H7 (cell line): ENCODE results near the gene CTNNB1. TPM values are rescaled to one million over a fixed set of nuclear protein-coding genes. Genes with fewer than 3 reads are reported as not detected.
"Not testable (repeated sequence)": the region's sequence is repeated elsewhere in the genome, so short reads cannot be mapped to it uniquely, and the experiment has no call there.

Experiments used
- DNase-seq: peaks from one replicate; pipeline ENCODE4 v3.0.0; 2012
- H3K27me3 ChIP-seq: 2 replicates; pipeline ENCODE4 v1.6.0; 2011; ENCODE audit warnings: mild to moderate bottlenecking, low read length; ENCODE audit not compliant: control insufficient read depth, insufficient read depth
- H3K36me3 ChIP-seq: replicated peaks from 2 replicates; pipeline ENCODE4 v1.5.1; 2011; ENCODE audit warnings: low read length; ENCODE audit not compliant: control insufficient read depth, insufficient read depth
- H3K4me3 ChIP-seq: 2 replicates; pipeline ENCODE4 v1.5.1; 2011; ENCODE audit warnings: low read depth, mild to moderate bottlenecking, control low read depth, low read length, moderate library complexity; ENCODE audit not compliant: insufficient read depth
- total RNA-seq: library from RNA; depleted of rRNA; stranded (reverse); fragments of >200 nt; shearing (Covaris generic); gene quantifications from 2 replicates; pipeline ENCODE4 v1.2.3, GENCODE V29; 2014

Gene CTNNB1
- total RNA-seq, 1 experiment from 2014 or later: 740 TPM

DNA sequence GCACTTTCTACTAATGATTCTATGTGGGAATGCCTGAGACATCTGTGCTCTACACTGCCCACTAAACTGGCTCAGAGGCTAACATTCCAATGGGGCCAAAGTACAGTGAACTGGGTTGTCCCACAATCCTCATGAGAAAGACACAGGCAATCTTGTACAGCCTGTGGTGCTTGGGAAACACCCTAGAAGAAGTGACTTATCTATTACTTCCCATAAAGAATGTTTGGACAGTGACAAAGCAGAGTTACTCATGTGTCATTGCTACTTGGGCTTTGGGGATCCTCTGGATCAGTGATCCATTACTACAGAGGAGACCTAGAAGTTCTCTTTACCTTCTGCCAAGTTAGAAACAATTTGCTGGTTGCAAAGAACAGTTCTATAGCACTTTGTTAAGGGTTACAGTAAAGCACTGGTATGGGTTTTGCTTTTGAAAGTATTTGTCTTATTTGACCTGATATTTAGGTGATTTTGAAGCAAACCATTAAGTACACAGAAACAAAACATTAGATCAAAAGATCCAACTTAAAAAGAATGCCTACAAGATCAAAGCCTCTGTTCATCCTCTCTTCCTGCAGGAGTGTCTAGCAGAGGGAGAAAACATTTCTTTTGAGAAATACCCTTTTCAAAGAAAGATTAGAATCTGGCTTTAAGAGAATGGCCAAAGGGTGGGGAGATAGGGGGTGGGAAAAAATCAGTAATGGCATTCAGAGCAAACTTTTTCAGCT lies 75.8 kb downstream of the CTNNB1 start:
- Histone ChIP-seq H3K36me3 (no peaks in the 10 kb centered on the region), H3K4me3 (no peak overlapping the region), H3K27me3 (no peaks in the 10 kb centered on the region)
- DNase-seq: no peak

DNA sequence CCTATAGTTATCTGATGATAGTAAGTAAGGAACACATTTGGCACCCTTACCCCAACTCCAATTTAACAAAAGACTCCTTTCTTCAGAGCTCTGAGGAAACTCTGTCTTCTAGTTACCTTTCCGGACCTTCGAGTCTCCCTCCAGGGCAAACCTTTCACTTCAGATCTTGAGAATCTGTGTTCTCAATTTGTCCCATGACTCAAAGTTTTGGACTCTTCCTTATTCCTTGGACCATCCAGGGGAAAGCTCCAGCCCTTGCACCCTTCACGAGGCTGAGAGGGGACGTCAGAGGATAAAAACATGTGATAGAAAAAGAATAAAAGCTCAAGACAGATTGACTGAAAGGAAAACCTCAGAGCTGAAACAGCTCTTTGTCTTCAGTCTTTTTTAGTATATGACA lies 76.9 kb downstream of the CTNNB1 start:
- no peak for DNase-seq
- H3K4me3 ChIP-seq: no peak overlapping the region
- H3K27me3 ChIP-seq: no peaks in the 10 kb centered on the region
- no peaks in the 10 kb centered on the region for H3K36me3 ChIP-seq

DNA sequence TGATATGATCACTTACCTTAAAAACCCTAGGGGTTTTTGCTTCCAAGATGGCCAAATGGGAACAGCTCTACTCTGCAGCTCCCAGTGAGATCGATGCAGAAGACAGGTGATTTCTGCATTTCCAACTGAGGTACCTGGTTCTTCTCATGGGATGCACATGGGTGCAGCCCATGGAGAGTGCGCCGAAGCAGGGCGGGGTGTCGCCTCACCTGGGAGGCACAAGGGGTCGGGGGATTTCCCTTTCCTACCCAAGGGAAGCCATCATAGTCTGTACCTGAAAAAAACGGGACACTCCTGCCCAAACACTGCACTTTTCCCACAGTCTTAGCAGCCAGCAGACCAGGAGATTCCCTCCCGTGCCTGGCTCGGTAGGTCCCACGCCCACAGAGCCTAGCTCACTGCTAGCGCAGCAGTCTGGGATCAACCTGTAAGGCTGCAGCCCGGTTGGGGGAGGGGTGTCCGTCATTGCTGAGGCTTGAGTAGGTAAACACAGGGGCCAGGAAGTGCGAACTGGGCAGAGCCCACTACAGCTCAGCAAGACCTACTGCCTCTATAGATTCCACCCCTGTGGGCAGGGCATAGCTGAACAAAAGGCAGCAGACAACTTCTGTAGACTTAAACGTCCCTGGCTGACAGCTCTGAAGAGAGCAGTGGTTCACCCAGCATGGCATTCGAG lies 78.6 kb downstream of the CTNNB1 start:
- Histone ChIP-seq H3K4me3 (peak overlapping the region; percentile 20; the same call in 1 of the 2 replicates), H3K27me3 (no peaks in the 10 kb centered on the region), H3K36me3 (no peaks in the 10 kb centered on the region)
- DNase-seq: no peak

DNA sequence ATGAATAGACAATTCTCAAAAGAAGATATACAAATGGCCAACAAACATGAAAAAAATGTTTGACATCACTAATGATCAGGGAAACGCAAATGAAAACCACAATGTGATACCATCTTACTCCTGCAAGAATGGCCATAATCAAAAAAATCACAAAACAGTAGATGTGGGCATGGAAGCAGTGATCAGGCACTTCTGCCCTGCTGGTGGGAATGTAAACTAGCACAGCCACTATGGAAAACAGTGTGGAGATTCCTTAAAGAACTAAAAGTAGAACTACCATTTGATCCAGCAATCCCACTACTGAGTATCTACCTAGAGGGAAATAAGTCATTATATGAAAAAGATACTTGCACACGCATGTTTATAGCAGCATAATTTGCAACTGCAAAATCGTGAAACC lies 85.6 kb downstream of the CTNNB1 start:
- DNase-seq, H3K36me3 ChIP-seq, H3K27me3 ChIP-seq, H3K4me3 ChIP-seq: not testable (repeated sequence)

DNA sequence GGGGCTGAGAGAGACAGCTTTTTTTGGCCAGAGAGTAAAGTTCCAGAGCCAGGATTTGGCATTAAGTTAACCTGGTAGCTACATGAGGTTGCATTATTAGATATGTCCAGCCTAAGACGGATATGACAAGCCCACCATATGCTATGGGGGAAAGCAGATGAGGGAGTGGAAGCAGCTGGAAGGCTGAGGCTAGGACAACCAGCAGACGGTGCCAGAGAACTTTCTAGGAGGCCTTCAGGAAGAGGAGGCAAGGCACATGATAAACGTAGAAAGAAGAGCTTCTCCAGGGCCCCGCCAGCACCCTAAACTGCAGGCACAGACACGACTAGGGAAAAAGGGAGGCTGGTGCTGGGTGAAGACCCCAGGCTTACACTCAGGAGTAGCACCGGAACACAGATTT lies 87.0 kb downstream of the CTNNB1 start:
- no peaks in the 10 kb centered on the region for H3K36me3 ChIP-seq
- no peak for DNase-seq
- H3K27me3 ChIP-seq: no peaks in the 10 kb centered on the region
- no peak overlapping the region for H3K4me3 ChIP-seq

DNA sequence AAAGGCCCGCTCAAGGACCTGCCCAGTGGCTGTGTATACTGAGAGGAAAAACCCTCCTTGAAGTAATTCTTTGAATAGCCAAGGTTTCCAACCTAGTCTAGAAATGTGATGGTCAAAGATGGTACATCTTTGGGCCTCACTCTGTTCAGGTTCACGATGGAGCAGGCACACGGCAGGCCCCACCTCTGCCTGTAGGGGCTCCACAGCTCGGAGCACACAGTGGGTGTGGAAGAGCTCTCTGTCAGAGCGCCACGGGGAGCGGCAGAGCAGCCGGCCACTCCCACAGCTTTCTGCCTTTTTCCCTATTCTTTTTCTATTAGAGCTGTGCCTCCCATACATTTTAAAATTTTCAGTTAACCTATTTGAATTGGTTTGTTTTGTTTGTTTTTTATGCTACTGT lies 89.5 kb downstream of the CTNNB1 start:
- Histone ChIP-seq H3K27me3 (no peaks in the 10 kb centered on the region), H3K36me3 (no peaks in the 10 kb centered on the region), H3K4me3 (no peak overlapping the region)
- peak; percentile 52 for DNase-seq
